ENCODE results near the gene FAM98C.

GRCh38 chr19:38381138-38381537 is 21.8 kb upstream of the FAM98C start:
- TF ChIP-seq CTCF (IDR thresholded peaks at IDR 0.05), result no peak
- TF ChIP-seq POLR2A (IDR thresholded peaks at IDR 0.05), result no peak
